Mucosa of stomach (tissue), 1 donor: ENCODE data around the gene RPL3.

Source experiments
- H3K27me3 ChIP-seq: one replicate; pipeline ENCODE4 v1.7.0; 2013; ENCODE audit warnings: mild to moderate bottlenecking, low read length; ENCODE audit not compliant: control insufficient read depth, insufficient read depth
- H3K36me3 ChIP-seq: one replicate; pipeline ENCODE4 v1.7.0; 2013; ENCODE audit warnings: low read length; ENCODE audit not compliant: control insufficient read depth, insufficient read depth
- H3K4me1 ChIP-seq: one replicate; pipeline ENCODE4 v1.7.0; 2013; ENCODE audit warnings: mild to moderate bottlenecking, low read length; ENCODE audit not compliant: control insufficient read depth, insufficient read depth
- H3K4me3 ChIP-seq: one replicate; pipeline ENCODE4 v1.7.0; 2013; ENCODE audit warnings: low read length
- H3K9ac ChIP-seq: one replicate; pipeline ENCODE4 v1.7.0; 2013; ENCODE audit warnings: mild to moderate bottlenecking, low read length, moderate library complexity
- H3K9me3 ChIP-seq: one replicate; pipeline ENCODE4 v1.7.0; 2013; ENCODE audit warnings: mild to moderate bottlenecking, low read length, moderate library complexity; ENCODE audit not compliant: control insufficient read depth
- donor health status: Pancreatic carcinoma.

The RPL3 gene

GRCh38 chr22:39301108-39301507, 18.3 kb downstream of the RPL3 start:
- Histone ChIP-seq H3K4me1 (peaks cover 43% of the 10 kb centered on the region), H3K4me3 (no peak overlapping the region), H3K9me3 (no peaks in the 10 kb centered on the region), H3K36me3 (no peaks in the 10 kb centered on the region), H3K9ac (no peak overlapping the region), H3K27me3 (no peaks in the 10 kb centered on the region)

GRCh38 chr22:39300186-39300830, 19.1 kb downstream of the RPL3 start:
- H3K4me1 ChIP-seq = peaks cover 48% of the 10 kb centered on the region
- H3K36me3 ChIP-seq = no peaks in the 10 kb centered on the region
- H3K9me3 ChIP-seq = no peaks in the 10 kb centered on the region
- H3K4me3 ChIP-seq = no peak overlapping the region
- H3K27me3 ChIP-seq = no peaks in the 10 kb centered on the region
- no peak overlapping the region for H3K9ac ChIP-seq

- Histone ChIP-seq H3K4me1 (peaks cover 48% of the 10 kb centered on the region), H3K9me3 (no peaks in the 10 kb centered on the region), H3K4me3 (no peak overlapping the region), H3K36me3 (no peaks in the 10 kb centered on the region), H3K27me3 (no peaks in the 10 kb centered on the region), H3K9ac (no peak overlapping the region)
Observed at GRCh38 chr22:39299829-39300178, 19.6 kb downstream of the RPL3 start.

GRCh38 chr22:39298241-39298987, 21.0 kb downstream of the RPL3 start:
- Histone ChIP-seq H3K4me3 (no peak overlapping the region), H3K27me3 (no peaks in the 10 kb centered on the region), H3K9ac (no peak overlapping the region), H3K36me3 (no peaks in the 10 kb centered on the region), H3K4me1 (peaks cover 59% of the 10 kb centered on the region), H3K9me3 (no peaks in the 10 kb centered on the region)

GRCh38 chr22:39297490-39298240, 21.8 kb downstream of the RPL3 start:
- Histone ChIP-seq H3K9me3 (no peaks in the 10 kb centered on the region), H3K36me3 (no peaks in the 10 kb centered on the region), H3K4me3 (no peak overlapping the region), H3K27me3 (no peaks in the 10 kb centered on the region), H3K9ac (peak overlapping the region; percentile 25), H3K4me1 (peaks cover 67% of the 10 kb centered on the region)

- H3K4me3 ChIP-seq = no peak overlapping the region
- H3K36me3 ChIP-seq = no peaks in the 10 kb centered on the region
- no peaks in the 10 kb centered on the region for H3K9me3 ChIP-seq
- H3K4me1 ChIP-seq = peaks cover 72% of the 10 kb centered on the region
- no peaks in the 10 kb centered on the region for H3K27me3 ChIP-seq
- peak overlapping the region; percentile 25 for H3K9ac ChIP-seq
Observed at GRCh38 chr22:39296981-39297489, 22.4 kb downstream of the RPL3 start.

GRCh38 chr22:39296535-39296934, 22.9 kb downstream of the RPL3 start:
- no peaks in the 10 kb centered on the region for H3K36me3 ChIP-seq
- H3K4me3 ChIP-seq = no peak overlapping the region
- peaks cover 77% of the 10 kb centered on the region for H3K4me1 ChIP-seq
- H3K27me3 ChIP-seq = no peaks in the 10 kb centered on the region
- no peak overlapping the region for H3K9ac ChIP-seq
- H3K9me3 ChIP-seq = no peaks in the 10 kb centered on the region

- Histone ChIP-seq H3K9ac (no peak overlapping the region), H3K36me3 (no peaks in the 10 kb centered on the region), H3K27me3 (no peaks in the 10 kb centered on the region), H3K4me3 (no peak overlapping the region), H3K9me3 (no peaks in the 10 kb centered on the region), H3K4me1 (peaks cover 86% of the 10 kb centered on the region)
Observed at GRCh38 chr22:39294571-39295468, 24.6 kb downstream of the RPL3 start.

GRCh38 chr22:39293766-39294368, 25.6 kb downstream of the RPL3 start:
- Histone ChIP-seq H3K36me3 (no peaks in the 10 kb centered on the region), H3K4me3 (no peak overlapping the region), H3K4me1 (peaks cover 78% of the 10 kb centered on the region), H3K27me3 (no peaks in the 10 kb centered on the region), H3K9ac (no peak overlapping the region), H3K9me3 (no peaks in the 10 kb centered on the region)

- no peak overlapping the region for H3K4me3 ChIP-seq
- H3K36me3 ChIP-seq = no peaks in the 10 kb centered on the region
- H3K9ac ChIP-seq = peak overlapping the region; percentile 67
- no peaks in the 10 kb centered on the region for H3K9me3 ChIP-seq
- H3K4me1 ChIP-seq = peaks cover 67% of the 10 kb centered on the region
- H3K27me3 ChIP-seq = no peaks in the 10 kb centered on the region
Observed at GRCh38 chr22:39292561-39293074, 26.8 kb downstream of the RPL3 start.

GRCh38 chr22:39292031-39292462, 27.4 kb downstream of the RPL3 start:
- Histone ChIP-seq H3K27me3 (no peaks in the 10 kb centered on the region), H3K4me1 (peaks cover 61% of the 10 kb centered on the region), H3K9ac (peak overlapping the region; percentile 67), H3K4me3 (no peak overlapping the region), H3K36me3 (no peaks in the 10 kb centered on the region), H3K9me3 (no peaks in the 10 kb centered on the region)
